D721Med (cell line): ENCODE data around the gene TRIM22.
"Not testable (repeated sequence)": the region's sequence is repeated elsewhere in the genome, so short reads cannot be mapped to it uniquely, and the experiment has no call there.

Source experiments
- DNase-seq: peaks from one replicate; pipeline ENCODE4 v3.0.0; 2011; ENCODE audit warnings: low spot score; ENCODE audit not compliant: insufficient read length
- FAIRE-seq: peaks from 2 replicates; lab custom pipeline; 2011; peaks lifted over from hg19 to GRCh38; lab: Jason Lieb, UNC
- CTCF ChIP-seq: IDR thresholded peaks from 2 replicates; pipeline ENCODE4 v1.5.1; 2012; ENCODE audit warnings: mild to moderate bottlenecking, control low read depth; ENCODE audit not compliant: insufficient read depth; ENCODE audit errors: missing control alignments

The TRIM22 gene

DNA sequence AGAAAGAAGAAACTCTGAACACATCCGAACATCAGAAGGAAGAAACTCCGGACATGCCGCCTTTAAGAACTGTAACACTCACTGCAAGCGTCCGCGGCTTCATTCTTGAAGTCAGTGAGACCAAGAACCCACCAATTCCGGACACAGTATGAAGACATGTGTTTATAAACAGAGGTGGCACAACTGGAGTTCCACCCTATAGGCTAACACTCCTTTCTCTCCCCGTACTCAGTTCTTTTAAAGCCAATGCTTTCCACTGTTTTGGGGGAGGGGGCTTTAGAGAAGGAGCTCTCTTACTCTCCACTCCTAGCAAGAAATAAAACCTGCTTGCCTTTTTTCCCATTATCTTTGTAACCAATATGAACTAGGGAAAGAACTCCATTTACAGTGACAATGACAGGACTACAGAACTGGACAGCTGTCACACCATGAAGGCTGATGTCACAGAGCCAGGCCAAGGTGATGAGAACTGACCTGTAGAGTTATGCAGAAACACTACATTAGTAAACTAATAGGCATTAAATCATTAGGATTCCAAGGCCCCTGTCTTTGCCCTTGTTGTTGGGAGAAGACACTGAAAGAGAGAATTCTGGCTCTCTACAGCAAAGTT lies 5.4 kb upstream of the TRIM22 start:
- DNase-seq (no peak), FAIRE-seq (no peak)
- TF ChIP-seq CTCF, result no peak

- FAIRE-seq (no peak), DNase-seq (no peak)
- peak; percentile 10 for TF ChIP-seq CTCF
These were observed 4.8 kb upstream of the TRIM22 start, which contains the start of gene TRIM5 for GRCh38 chr11:5684646-5685362. Gene TRIM5, minus strand, starts transcription at chr11:5685074. Its CDS starts 4,897 bp downstream, at chr11:5680177.

DNA sequence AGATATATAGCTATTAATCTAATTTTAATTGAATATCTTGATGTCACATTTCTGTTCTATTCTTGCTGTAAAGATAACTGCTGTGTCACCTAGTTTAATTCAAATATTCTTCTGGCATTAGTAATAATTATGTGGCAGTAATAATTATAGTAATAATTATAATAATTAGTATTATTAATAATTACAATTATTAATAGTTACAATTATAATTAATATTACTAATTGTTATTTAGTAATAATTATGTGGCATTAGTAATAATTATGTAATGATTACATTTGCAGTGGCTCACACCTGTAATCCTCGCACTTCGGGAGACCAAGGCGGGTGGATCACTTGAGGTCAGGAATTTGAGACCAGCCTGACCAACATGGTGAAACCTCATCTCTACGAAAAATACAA lies 3.2 kb upstream of the TRIM22 start:
- DNase-seq (no peak), FAIRE-seq (no peak)
- TF ChIP-seq CTCF, result no peak

DNA sequence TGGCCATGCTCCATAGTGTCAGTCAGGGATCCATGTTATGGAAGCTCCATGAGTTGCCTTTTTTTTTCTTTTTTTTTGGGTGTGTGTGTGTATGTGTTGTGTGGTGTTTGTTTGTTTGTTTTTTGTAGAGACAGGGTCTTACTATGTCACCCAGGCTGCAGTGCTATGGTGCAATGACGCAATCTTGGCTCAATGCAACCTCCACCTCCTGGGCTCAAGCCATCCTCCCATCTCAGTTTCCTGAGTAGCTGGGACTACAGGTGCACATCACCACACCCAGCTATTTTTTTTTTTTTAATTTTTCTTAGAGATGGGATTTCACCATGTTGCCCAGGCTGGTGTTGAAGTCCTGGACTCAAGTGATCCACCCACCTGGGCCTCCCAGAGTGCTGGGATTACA lies 1.1 kb upstream of the TRIM22 start:
- no peak for TF ChIP-seq CTCF
- no peak for FAIRE-seq
- no peak for DNase-seq

GRCh38 chr11:5690216-5690615 lies 626 bp downstream of the TRIM22 start:
- no peak for TF ChIP-seq CTCF
- FAIRE-seq, result no peak
- DNase-seq, result no peak

GRCh38 chr11:5690736-5691135 lies 1.1 kb downstream of the TRIM22 start:
- no peak for TF ChIP-seq CTCF
- DNase-seq, result no peak
- no peak for FAIRE-seq

DNA sequence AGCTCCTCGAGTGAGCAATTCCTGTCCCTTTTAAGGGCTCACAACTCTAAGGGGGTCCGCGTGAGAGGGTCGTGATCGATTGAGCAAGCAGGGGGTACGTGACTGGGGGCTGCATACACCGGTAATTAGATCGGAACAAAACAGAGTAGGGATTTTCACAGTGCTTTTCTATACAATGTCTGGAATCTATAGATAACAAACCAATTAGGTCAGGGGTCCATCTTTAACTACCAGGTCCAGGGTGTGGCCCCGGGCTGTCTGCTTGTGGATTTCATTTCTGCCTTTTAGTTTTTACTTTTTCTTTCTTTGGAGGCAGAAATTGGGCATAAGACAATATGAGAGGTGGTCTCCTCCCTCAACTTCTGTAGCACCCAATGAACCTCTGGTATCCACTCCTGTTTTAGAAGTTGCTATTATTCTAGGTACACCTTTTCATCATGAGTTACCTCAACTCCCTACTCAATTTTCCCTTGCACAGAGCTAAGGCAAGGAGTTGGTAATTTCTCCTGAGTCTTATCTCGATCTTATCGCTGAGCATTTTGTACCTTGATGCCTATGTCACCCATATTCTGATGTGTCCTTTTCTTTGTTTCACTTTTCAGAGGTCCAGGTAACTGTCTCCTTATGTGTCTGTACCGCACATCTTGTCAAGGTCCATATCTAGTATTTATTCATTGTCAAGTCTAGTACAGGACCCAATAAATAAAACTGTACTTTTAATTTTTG lies 1.8 kb downstream of the TRIM22 start:
- not testable (repeated sequence) for DNase-seq, FAIRE-seq
